Hair follicular keratinocyte (primary cell): Measurements from ENCODE around the gene RBM17. TPM values are rescaled to one million over a fixed set of nuclear protein-coding genes. Genes with fewer than 3 reads are reported as not detected.

Experiments
- total RNA-seq: library from RNA; depleted of rRNA; stranded (reverse); fragments of >200 nt; gene quantifications from 2 replicates; pipeline ENCODE4 v1.2.3, GENCODE V29; 2015

RBM17 gene
- total RNA-seq = 24.8 and 40.2 TPM in 2 replicates

GRCh38 chr10:6088721-6089333 lies at the start of gene RBM17:
RBM17 (plus strand) TSS chr10:6089034; CDS start chr10:6097066, 8,032 bp downstream.

GRCh38 chr10:6062101-6062771 lies 26.6 kb upstream of the RBM17 start, which contains the start of gene IL2RA:
IL2RA (minus strand) TSS chr10:6062367; CDS start chr10:6062151, 216 bp downstream.

Other genes starting within 250 kb of the RBM17 start
- gene ANKRD16, start 199.1 kb upstream of the RBM17 start, total RNA-seq = 6.2 and 8.3 TPM in 2 replicates
- 56.2 and 57.6 TPM in 2 replicates for gene FBH1, start 198.8 kb upstream of the RBM17 start, total RNA-seq
- gene IL15RA, start 111.5 kb upstream of the RBM17 start, total RNA-seq = 7.6 and 9.8 TPM in 2 replicates
- not detected in 2 replicates for gene IL2RA, start 26.7 kb upstream of the RBM17 start, total RNA-seq
- 17.3 and 18.2 TPM in 2 replicates for gene PFKFB3, start 113.9 kb downstream of the RBM17 start, total RNA-seq